Neural progenitor cell (in vitro differentiated cells): Measurements from ENCODE around the gene SMCHD1. TPM values are rescaled to one million over a fixed set of nuclear protein-coding genes. Genes with fewer than 3 reads are reported as not detected.

Experiments
- DNase-seq: peaks from one replicate; pipeline ENCODE4 v3.0.0-alpha.2; 2016; ENCODE audit warnings: low spot score
- H2AFZ ChIP-seq: fragments of 200-600 bp; sonication (generic); replicated peaks from 2 replicates; pipeline ENCODE4 v1.6.1; 2016; ENCODE audit warnings: antibody characterized with exemption
- H3F3A ChIP-seq: fragments of 200-600 bp; sonication (generic); 2 replicates; pipeline ENCODE4 v1.6.1; 2016; ENCODE audit warnings: antibody characterized with exemption, low read depth
- H3K27ac ChIP-seq: fragments of 200-600 bp; sonication (generic); 2 replicates; pipeline ENCODE4 v1.5.1; 2016; ENCODE audit warnings: mild to moderate bottlenecking
- H3K27me3 ChIP-seq: fragments of 200-600 bp; sonication (generic); 2 replicates; pipeline ENCODE4 v1.6.1; 2016; ENCODE audit warnings: mild to moderate bottlenecking, moderate library complexity
- H3K36me3 ChIP-seq: fragments of 200-600 bp; sonication (generic); 2 replicates; pipeline ENCODE4 v1.5.1; 2016
- H3K4me1 ChIP-seq: fragments of 200-600 bp; sonication (generic); 2 replicates; pipeline ENCODE4 v1.6.1; 2016; ENCODE audit warnings: mixed run types
- H3K4me2 ChIP-seq: fragments of 200-600 bp; sonication (generic); 2 replicates; pipeline ENCODE4 v1.6.1; 2016
- H3K4me3 ChIP-seq: fragments of 200-600 bp; sonication (generic); 2 replicates; pipeline ENCODE4 v1.5.1; 2016
- H3K79me2 ChIP-seq: fragments of 200-600 bp; sonication (generic); 2 replicates; pipeline ENCODE4 v1.6.1; 2016; ENCODE audit warnings: low read depth
- H3K9ac ChIP-seq: fragments of 200-600 bp; sonication (generic); 2 replicates; pipeline ENCODE4 v1.6.1; 2016
- H3K9me3 ChIP-seq: fragments of 200-600 bp; sonication (generic); 2 replicates; pipeline ENCODE4 v1.5.1; 2016; ENCODE audit warnings: low read depth
- H4K20me1 ChIP-seq: fragments of 200-600 bp; sonication (generic); 2 replicates; pipeline ENCODE4 v1.6.1; 2016; ENCODE audit warnings: low read depth
- H3K27ac Mint-ChIP-seq: 3 replicates; pipeline ENCODE4 v1.8.0; 2021; ENCODE audit warnings: mixed read lengths
- H3K27me3 Mint-ChIP-seq: 2 replicates; pipeline ENCODE4 v1.8.0; 2022; ENCODE audit warnings: low read depth, mild to moderate bottlenecking, inconsistent platforms, moderate library complexity, mixed read lengths; ENCODE audit not compliant: insufficient read depth
- H3K36me3 Mint-ChIP-seq: 3 replicates; pipeline ENCODE4 v1.8.0; 2021; ENCODE audit warnings: mixed read lengths
- H3K4me1 Mint-ChIP-seq: 3 replicates; pipeline ENCODE4 v1.8.0; 2021; ENCODE audit warnings: mixed read lengths
- H3K4me3 Mint-ChIP-seq: 3 replicates; pipeline ENCODE4 v1.8.0; 2021; ENCODE audit warnings: mild to moderate bottlenecking, moderate library complexity, mixed read lengths
- H3K9me3 Mint-ChIP-seq: 3 replicates; pipeline ENCODE4 v1.8.0; 2020; ENCODE audit warnings: mixed read lengths
- CTCF ChIP-seq: fragments of 200-600 bp; sonication (generic); IDR thresholded peaks from 2 replicates; pipeline ENCODE4 v1.5.1; 2017; ENCODE audit warnings: antibody characterized with exemption, mild to moderate bottlenecking
- EZH2 ChIP-seq: fragments of 200-600 bp; sonication (generic); IDR thresholded peaks from 2 replicates; pipeline ENCODE4 v1.6.1; 2017; ENCODE audit warnings: antibody characterized with exemption, mild to moderate bottlenecking, moderate library complexity
- EZH2phosphoT487 ChIP-seq: fragments of 200-600 bp; sonication (generic); IDR thresholded peaks from 2 replicates; pipeline ENCODE4 v1.6.1; 2017; ENCODE audit warnings: antibody characterized with exemption
- total RNA-seq: library from RNA; depleted of rRNA; stranded (reverse); fragments of >200 nt; gene quantifications from 2 replicates; pipeline ENCODE4 v1.2.3, GENCODE V29; 2015; ENCODE audit warnings: low replicate concordance

The SMCHD1 gene
- total RNA-seq, 1 donor from 2014 or later = 127 TPM

GRCh38 chr18:2680216-2680792, 24.8 kb downstream of the SMCHD1 start:
- no peak overlapping the region for H3K4me3 ChIP-seq
- no peaks in the 10 kb centered on the region for H4K20me1 ChIP-seq
- no peak overlapping the region for H3K27ac ChIP-seq
- peaks cover 10% of the 10 kb centered on the region for H3K36me3 ChIP-seq
- H3K27me3 ChIP-seq = no peaks in the 10 kb centered on the region
- H3K79me2 ChIP-seq = peaks cover 48% of the 10 kb centered on the region
- Mint-ChIP-seq H3K4me3 (no peak overlapping the region), H3K9me3 (peaks cover 12% of the 10 kb centered on the region), H3K36me3 (peaks cover 60% of the 10 kb centered on the region), H3K27me3 (no peaks in the 10 kb centered on the region), H3K27ac (no peak overlapping the region), H3K4me1 (peaks cover 6% of the 10 kb centered on the region)
- H3K4me2 ChIP-seq = no peak overlapping the region
- no peak for DNase-seq
- no peak for TF ChIP-seq CTCF
- TF ChIP-seq EZH2phosphoT487 = no peak
- TF ChIP-seq EZH2 = no peak
- H3K9me3 ChIP-seq = no peaks in the 10 kb centered on the region
- no peak overlapping the region for H3K9ac ChIP-seq
- H3F3A ChIP-seq = no peaks in the 10 kb centered on the region
- H2AFZ ChIP-seq = no peak overlapping the region
- no peaks in the 10 kb centered on the region for H3K4me1 ChIP-seq

DNA sequence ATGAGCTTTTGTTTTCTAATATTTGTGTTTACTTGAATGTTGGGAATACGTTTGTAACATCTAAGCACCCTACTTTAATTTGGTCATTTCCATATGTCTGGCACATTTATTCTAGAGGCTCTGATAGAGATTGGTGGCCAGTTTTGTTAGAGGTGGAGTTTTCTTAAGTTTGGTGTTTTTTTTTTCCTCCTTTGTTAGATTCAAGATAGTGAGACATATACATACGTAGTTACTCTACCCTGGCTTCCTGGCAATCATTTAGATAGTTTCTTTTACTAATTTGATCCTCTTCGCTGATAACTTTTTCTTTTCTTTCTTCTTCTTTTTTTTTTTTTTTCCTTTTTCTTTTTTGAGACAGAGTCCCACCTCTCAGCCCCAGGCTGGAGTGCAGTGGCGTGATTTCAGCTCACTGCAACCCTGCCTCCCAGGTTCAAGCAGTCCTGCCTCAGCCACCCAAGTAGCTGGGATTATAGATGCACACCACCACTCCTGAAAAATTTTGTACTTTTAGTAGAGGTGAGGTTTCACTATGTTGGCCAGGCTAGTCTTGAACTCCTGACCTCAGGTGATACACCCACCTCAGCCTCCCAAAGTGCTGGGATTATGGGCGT, 26.6 kb downstream of the SMCHD1 start:
- Mint-ChIP-seq H3K27ac (no peak overlapping the region), H3K27me3 (no peaks in the 10 kb centered on the region), H3K4me1 (peaks cover 6% of the 10 kb centered on the region), H3K36me3 (peaks cover 64% of the 10 kb centered on the region), H3K9me3 (peaks cover 28% of the 10 kb centered on the region), H3K4me3 (no peak overlapping the region)
- H3K4me2 ChIP-seq = no peak overlapping the region
- no peak for TF ChIP-seq EZH2
- no peak for TF ChIP-seq CTCF
- no peak for TF ChIP-seq EZH2phosphoT487
- H2AFZ ChIP-seq = no peak overlapping the region
- H3F3A ChIP-seq = no peaks in the 10 kb centered on the region
- H3K4me1 ChIP-seq = no peaks in the 10 kb centered on the region
- H3K4me3 ChIP-seq = no peak overlapping the region
- no peak overlapping the region for H3K9ac ChIP-seq
- H4K20me1 ChIP-seq = no peaks in the 10 kb centered on the region
- peaks cover 55% of the 10 kb centered on the region for H3K79me2 ChIP-seq
- no peaks in the 10 kb centered on the region for H3K27me3 ChIP-seq
- peaks cover 13% of the 10 kb centered on the region for H3K36me3 ChIP-seq
- no peaks in the 10 kb centered on the region for H3K9me3 ChIP-seq
- H3K27ac ChIP-seq = no peak overlapping the region
- no peak for DNase-seq

GRCh38 chr18:2683055-2683454, 27.5 kb downstream of the SMCHD1 start:
- H3K36me3 Mint-ChIP-seq = peaks cover 69% of the 10 kb centered on the region
- peaks cover 56% of the 10 kb centered on the region for H3K79me2 ChIP-seq

More at GRCh38 chr18:2683055-2683454, 27.5 kb downstream of the SMCHD1 start:
- Histone ChIP-seq H3K36me3 (peaks cover 14% of the 10 kb centered on the region), H3K9me3 (no peaks in the 10 kb centered on the region), H3K4me2 (no peak overlapping the region), H3F3A (no peaks in the 10 kb centered on the region), H3K4me3 (no peak overlapping the region), H3K27ac (no peak overlapping the region), H3K9ac (no peak overlapping the region), H4K20me1 (no peaks in the 10 kb centered on the region), H3K27me3 (no peaks in the 10 kb centered on the region), H3K4me1 (no peaks in the 10 kb centered on the region), H2AFZ (no peak overlapping the region)
- no peak for DNase-seq
- Mint-ChIP-seq H3K4me3 (no peak overlapping the region), H3K27me3 (no peaks in the 10 kb centered on the region), H3K4me1 (peaks cover 6% of the 10 kb centered on the region), H3K9me3 (peaks cover 31% of the 10 kb centered on the region), H3K27ac (no peak overlapping the region)
- TF ChIP-seq EZH2 = no peak
- TF ChIP-seq CTCF = no peak
- TF ChIP-seq EZH2phosphoT487 = no peak
